ENCODE measurements around the gene ECHS1. TPM values are rescaled to one million over a fixed set of nuclear protein-coding genes. Genes with fewer than 3 reads are reported as not detected.

Gene ECHS1
- total RNA-seq, 1 experiment from 2014 or later: 58.0 TPM

GRCh38 chr10:133379152-133379800 is 6.1 kb upstream of the ECHS1 start, which contains the start of gene PAOX:
PAOX (plus strand) TSS chr10:133379262; CDS start chr10:133379317, 55 bp downstream.
- H3K4me3 ChIP-seq (replicated peaks in 1 of 2; ENCODE audit: low read depth in 1 of 2, low read length in 2 of 2): peak within 1 kb of the TSS; percentile 43 to 55
- DNase-seq (ENCODE audit: low read depth, low spot score) (no peak), ATAC-seq (peak; percentile 75)
- H3K9me2 ChIP-seq (ENCODE audit: insufficient read depth): no peaks in the 10 kb centered on the region
- ChIA-PET POLR2A (no interaction called here), RAD21 (ENCODE audit: low non-redundant PET in 1 of 2, low total read pairs in 2 of 2, uncharacterized antibody in 2 of 2, unreplicated experiment in 2 of 2) (no interaction called here), CTCF (no interaction called here)
- no TSS peak for BruUV-seq (replicated peaks)
- TF ChIP-seq SIN3A (IDR thresholded peaks at IDR 0.05; ENCODE audit: low read depth) (0 out of 2 replicates have a peak, but pooled peaks have one; percentile 31), SP1 (IDR thresholded peaks at IDR 0.05; ENCODE audit: low read depth) (no peak), ZFX (IDR thresholded peaks at IDR 0.05) (no peak), MAX (IDR thresholded peaks at IDR 0.05) (no peak), POLR2AphosphoS5 (IDR thresholded peaks at IDR 0.05; ENCODE audit: low read depth, low read length) (peak; percentile 71)
- H3K4me1 ChIP-seq (ENCODE audit: control insufficient read depth in 1 of 2, insufficient read depth in 2 of 2, low read length in 2 of 2): peaks cover 0 to 6% of the 10 kb centered on the region in 2 experiments; a peak in 1 of 4 replicates
- H3K27ac ChIP-seq (ENCODE audit: low read depth, low read length): peak within 1 kb of the TSS; percentile 42; the same call in 1 of the 2 replicates
- H3K9me3 ChIP-seq (ENCODE audit: control insufficient read depth in 1 of 2, insufficient read depth in 1 of 2, low read depth in 1 of 2, low read length in 2 of 2): no peaks in the 10 kb centered on the region
- H3K4me2 ChIP-seq (ENCODE audit: low read length): peak within 1 kb of the TSS; percentile 80
- no peaks in the 10 kb centered on the region for H3K36me3 ChIP-seq (ENCODE audit: control insufficient read depth in 1 of 2, insufficient read depth in 2 of 2, low read length in 2 of 2)
- no peaks in the 10 kb centered on the region for H3K79me2 ChIP-seq (ENCODE audit: insufficient read depth, low read length)
- no peak within 1 kb of the TSS for H2AFZ ChIP-seq (ENCODE audit: low read depth, low read length, poor library complexity, severe bottlenecking)
- intact Hi-C loops (cut with micrococcal nuclease): no loop called here
- H4K20me1 ChIP-seq (ENCODE audit: insufficient read depth): no peaks in the 10 kb centered on the region
- no peaks in the 10 kb centered on the region for H3K27me3 ChIP-seq (ENCODE audit: insufficient read depth, low read length)
- H3K9ac ChIP-seq (ENCODE audit: low read length): peak within 1 kb of the TSS; percentile 35

DNA sequence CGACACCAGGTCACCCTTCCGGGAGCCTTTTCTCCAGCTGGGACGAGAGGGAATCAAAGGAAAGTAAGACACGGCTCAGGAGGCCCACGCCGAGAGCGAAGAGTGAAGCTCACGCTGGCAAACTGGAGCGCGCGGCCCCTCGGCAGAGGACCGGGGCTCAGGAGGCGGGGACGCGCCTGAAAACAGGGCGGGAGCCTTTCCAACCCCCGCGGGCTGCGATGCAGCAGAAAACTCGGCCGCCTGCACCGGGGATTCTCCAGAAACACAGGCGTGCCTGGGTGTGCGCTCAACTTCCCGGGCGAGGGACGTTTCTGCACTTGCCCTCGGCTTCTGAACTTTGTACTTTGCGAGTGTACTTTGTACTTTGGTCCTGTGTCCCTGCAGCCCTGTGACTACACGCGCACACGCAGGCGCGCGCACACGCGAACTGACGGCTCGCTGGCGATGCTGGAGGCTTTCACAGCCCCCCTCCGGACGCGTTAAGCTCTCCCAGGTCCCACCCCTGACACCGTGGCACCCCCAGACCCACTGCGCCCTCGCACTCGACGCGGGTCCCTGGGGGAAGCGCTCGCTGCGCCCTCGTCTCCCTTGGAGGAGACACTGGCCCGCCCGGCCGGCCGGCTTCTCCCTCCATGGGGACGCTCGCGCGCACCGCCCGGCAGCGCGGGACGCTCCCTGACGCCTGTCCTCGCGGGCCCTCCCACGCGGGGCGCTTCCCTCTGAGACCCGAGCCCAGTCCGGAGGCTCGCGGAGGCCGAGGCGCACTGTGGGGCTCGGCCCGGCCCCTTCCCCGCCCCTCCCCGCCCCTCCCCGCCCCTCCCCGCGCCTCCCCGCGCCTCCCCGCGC is 5.3 kb upstream of the ECHS1 start:
- no TSS peak for BruUV-seq (replicated peaks)
- no peaks in the 10 kb centered on the region for H3K27me3 ChIP-seq (ENCODE audit: insufficient read depth, low read length)
- peak overlapping the region; percentile 43 to 55 for H3K4me3 ChIP-seq (replicated peaks in 1 of 2; ENCODE audit: low read depth in 1 of 2, low read length in 2 of 2)
- H3K4me2 ChIP-seq (ENCODE audit: low read length): peak overlapping the region; percentile 80
- H3K9ac ChIP-seq (ENCODE audit: low read length): peak overlapping the region; percentile 35
- no peaks in the 10 kb centered on the region for H3K36me3 ChIP-seq (ENCODE audit: control insufficient read depth in 1 of 2, insufficient read depth in 2 of 2, low read length in 2 of 2)
- H3K9me3 ChIP-seq (ENCODE audit: control insufficient read depth in 1 of 2, insufficient read depth in 1 of 2, low read depth in 1 of 2, low read length in 2 of 2): no peaks in the 10 kb centered on the region
- H3K9me2 ChIP-seq (ENCODE audit: insufficient read depth): no peaks in the 10 kb centered on the region
- no peaks in the 10 kb centered on the region for H4K20me1 ChIP-seq (ENCODE audit: insufficient read depth)
- ChIA-PET POLR2A (no interaction called here), CTCF (no interaction called here), RAD21 (ENCODE audit: low non-redundant PET in 1 of 2, low total read pairs in 2 of 2, uncharacterized antibody in 2 of 2, unreplicated experiment in 2 of 2) (no interaction called here)
- H3K79me2 ChIP-seq (ENCODE audit: insufficient read depth, low read length): no peaks in the 10 kb centered on the region
- 0 out of 2 replicates have a peak, but pooled peaks have one; percentile 17 for TF ChIP-seq MAX (IDR thresholded peaks at IDR 0.05)
- no peak for TF ChIP-seq YY1 (IDR thresholded peaks at IDR 0.05; ENCODE audit: extremely low read depth, insufficient replicate concordance, low read depth, low read length)
- intact Hi-C loops (cut with micrococcal nuclease): no loop called here
- H3K4me1 ChIP-seq (ENCODE audit: control insufficient read depth in 1 of 2, insufficient read depth in 2 of 2, low read length in 2 of 2): peaks cover 0 to 10% of the 10 kb centered on the region in 2 experiments; a peak in 2 of 4 replicates
- H3K27ac ChIP-seq (ENCODE audit: low read depth, low read length): peak overlapping the region; percentile 38; the same call in 1 of the 2 replicates
- ATAC-seq (peak; percentile 70), DNase-seq (ENCODE audit: low read depth, low spot score) (no peak)
- no peak overlapping the region for H2AFZ ChIP-seq (ENCODE audit: low read depth, low read length, poor library complexity, severe bottlenecking)
